ENCODE results near the gene LPGAT1. TPM values are rescaled to one million over a fixed set of nuclear protein-coding genes. Genes with fewer than 3 reads are reported as not detected.

The LPGAT1 gene
- total RNA-seq, 1 experiment from 2014 or later: 50.6 TPM

DNA sequence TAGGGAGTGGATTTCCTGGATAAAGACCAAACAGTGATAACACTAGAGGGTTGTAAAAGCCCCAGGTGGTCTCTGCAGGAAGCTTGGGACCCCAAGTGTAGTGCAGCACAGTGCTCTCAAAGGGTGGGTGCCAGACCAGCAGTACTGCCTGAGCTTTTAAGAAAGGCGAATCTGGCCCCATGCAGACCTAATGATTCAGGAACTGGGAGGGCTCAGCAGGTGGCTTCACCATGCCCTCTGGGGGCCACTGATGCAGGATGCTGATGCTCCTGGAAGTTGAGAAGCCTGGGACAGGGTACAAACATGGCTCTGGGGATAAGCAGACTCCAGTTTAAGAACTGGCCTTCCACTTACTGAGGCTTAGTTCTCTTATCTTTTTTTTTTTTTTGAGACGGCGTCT, 126.0 kb downstream of the LPGAT1 start:
- POLR2A ChIA-PET: no interaction called here

More for the DNA sequence above, 126.0 kb downstream of the LPGAT1 start:
- H3K4me1 ChIP-seq (ENCODE audit: control insufficient read depth in 1 of 2, insufficient read depth in 2 of 2, low read length in 2 of 2): no peaks in the 10 kb centered on the region
- no peak overlapping the region for H3K27ac ChIP-seq (ENCODE audit: low read depth, low read length)
- no peak overlapping the region for H2AFZ ChIP-seq (ENCODE audit: low read depth, low read length, poor library complexity, severe bottlenecking)
- no peaks in the 10 kb centered on the region for H3K79me2 ChIP-seq (ENCODE audit: insufficient read depth, low read length)
- TF ChIP-seq YY1 (IDR thresholded peaks at IDR 0.05; ENCODE audit: extremely low read depth, insufficient replicate concordance, low read depth, low read length) (no peak), CBX3 (IDR thresholded peaks at IDR 0.05; ENCODE audit: low read depth) (no peak), FOSL1 (IDR thresholded peaks at IDR 0.05; ENCODE audit: low read depth) (no peak), SP1 (IDR thresholded peaks at IDR 0.05; ENCODE audit: low read depth) (no peak), POLR2A (IDR thresholded peaks at IDR 0.05; ENCODE audit: borderline replicate concordance, extremely low read depth, insufficient read depth, insufficient read length) (no peak), TCF7L2 (IDR thresholded peaks at IDR 0.05; ENCODE audit: borderline replicate concordance, extremely low read depth, insufficient read depth, insufficient read length) (no peak), POLR2AphosphoS5 (IDR thresholded peaks at IDR 0.05; ENCODE audit: low read depth, low read length) (no peak), CEBPB (IDR thresholded peaks at IDR 0.05; ENCODE audit: low read depth) (no peak), EZH2phosphoT487 (IDR thresholded peaks at IDR 0.05; ENCODE audit: borderline replicate concordance) (no peak), EGR1 (IDR thresholded peaks at IDR 0.05; ENCODE audit: low read depth) (no peak), ELF1 (IDR thresholded peaks at IDR 0.05; ENCODE audit: borderline replicate concordance, low read depth) (no peak), RAD21 (IDR thresholded peaks at IDR 0.05; ENCODE audit: low read depth) (no peak), CTCF (IDR thresholded peaks at IDR 0.05 in 2 of 3, conservative IDR thresholded peaks at IDR 0.05 in 1 of 3; ENCODE audit: borderline replicate concordance in 1 of 3, insufficient read depth in 1 of 3, low read depth in 2 of 3, low read length in 2 of 3) (no peak), SRF (IDR thresholded peaks at IDR 0.05; ENCODE audit: low read depth) (no peak), ZNF274 (IDR thresholded peaks at IDR 0.05; ENCODE audit: low read depth, low read length) (no peak)
- TF ChIP-seq, protein P1, sequence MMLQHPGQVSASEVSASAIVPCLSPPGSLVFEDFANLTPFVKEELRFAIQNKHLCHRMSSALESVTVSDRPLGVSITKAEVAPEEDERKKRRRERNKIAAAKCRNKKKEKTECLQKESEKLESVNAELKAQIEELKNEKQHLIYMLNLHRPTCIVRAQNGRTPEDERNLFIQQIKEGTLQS (IDR thresholded peaks at IDR 0.05): no peak
- TF ChIP-seq, protein P2, sequence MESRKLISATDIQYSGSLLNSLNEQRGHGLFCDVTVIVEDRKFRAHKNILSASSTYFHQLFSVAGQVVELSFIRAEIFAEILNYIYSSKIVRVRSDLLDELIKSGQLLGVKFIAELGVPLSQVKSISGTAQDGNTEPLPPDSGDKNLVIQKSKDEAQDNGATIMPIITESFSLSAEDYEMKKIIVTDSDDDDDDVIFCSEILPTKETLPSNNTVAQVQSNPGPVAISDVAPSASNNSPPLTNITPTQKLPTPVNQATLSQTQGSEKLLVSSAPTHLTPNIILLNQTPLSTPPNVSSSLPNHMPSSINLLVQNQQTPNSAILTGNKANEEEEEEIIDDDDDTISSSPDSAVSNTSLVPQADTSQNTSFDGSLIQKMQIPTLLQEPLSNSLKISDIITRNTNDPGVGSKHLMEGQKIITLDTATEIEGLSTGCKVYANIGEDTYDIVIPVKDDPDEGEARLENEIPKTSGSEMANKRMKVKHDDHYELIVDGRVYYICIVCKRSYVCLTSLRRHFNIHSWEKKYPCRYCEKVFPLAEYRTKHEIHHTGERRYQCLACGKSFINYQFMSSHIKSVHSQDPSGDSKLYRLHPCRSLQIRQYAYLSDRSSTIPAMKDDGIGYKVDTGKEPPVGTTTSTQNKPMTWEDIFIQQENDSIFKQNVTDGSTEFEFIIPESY (IDR thresholded peaks at IDR 0.05; ENCODE audit: extremely low read depth, insufficient replicate concordance, low read length): no peak
- H4K20me1 ChIP-seq (ENCODE audit: insufficient read depth): no peaks in the 10 kb centered on the region
- H3K9ac ChIP-seq (ENCODE audit: low read length): no peak overlapping the region
- ATAC-seq (no peak), DNase-seq (ENCODE audit: low read depth, low spot score) (no peak)
- no peaks in the 10 kb centered on the region for H3K9me2 ChIP-seq (ENCODE audit: insufficient read depth)
- no peak overlapping the region for H3K4me2 ChIP-seq (ENCODE audit: low read length)
- H3K27me3 ChIP-seq (ENCODE audit: insufficient read depth, low read length): no peaks in the 10 kb centered on the region
- no TSS peak for BruUV-seq (replicated peaks)
- no peaks in the 10 kb centered on the region for H3K9me3 ChIP-seq (ENCODE audit: control insufficient read depth in 1 of 2, insufficient read depth in 1 of 2, low read depth in 1 of 2, low read length in 2 of 2)
- intact Hi-C loops (cut with micrococcal nuclease): no loop called here
- ChIA-PET CTCF (interaction anchor here (0.6 kb wide), 1 partner anchor 323 kb away, joined by 3 read pairs; no protein-coding TSS in a partner anchor), RAD21 (ENCODE audit: low non-redundant PET in 1 of 2, low total read pairs in 2 of 2, uncharacterized antibody in 2 of 2, unreplicated experiment in 2 of 2) (no interaction called here)
- H3K4me3 ChIP-seq (replicated peaks in 1 of 2; ENCODE audit: low read depth in 1 of 2, low read length in 2 of 2): no peak overlapping the region
- H3K36me3 ChIP-seq (ENCODE audit: control insufficient read depth in 1 of 2, insufficient read depth in 2 of 2, low read length in 2 of 2): no peaks in the 10 kb centered on the region

Data from HCT116 (cell line).